Ovary (tissue), 9 donors: Measurements from ENCODE around the gene TCF4. TPM values are rescaled to one million over a fixed set of nuclear protein-coding genes. Genes with fewer than 3 reads are reported as not detected.
A peak's percentile ranks its signal among the peaks of the same experiment; 100 is the strongest.

Source experiments
- DNase-seq, 5 donors: peaks; one replicate each; pipeline ENCODE4 v3.0.0-alpha.2; 2019 to 2020
- H3K27ac ChIP-seq, 2 donors: fragments of 200-600 bp; one replicate each; pipeline versions ENCODE4 v1.5.1 to v1.8.0; 2019 to 2022
- H3K27me3 ChIP-seq: fragments of 200-600 bp; one replicate; pipeline ENCODE4 v1.8.0; 2022
- H3K36me3 ChIP-seq: fragments of 200-600 bp; sonication (generic); one replicate; pipeline ENCODE4 v1.5.1; 2019
- H3K4me1 ChIP-seq: one replicate; pipeline ENCODE4 v1.8.1; 2013; ENCODE audit warnings: mild to moderate bottlenecking, moderate library complexity; ENCODE audit not compliant: insufficient read depth
- H3K4me3 ChIP-seq: fragments of 200-600 bp; sonication (generic); one replicate; pipeline ENCODE4 v1.5.1; 2017
- H3K9me3 ChIP-seq, 2 donors: fragments of 200-600 bp in 1 of 2; sonication (generic) in 1 of 2; one replicate each; pipeline versions ENCODE4 v1.5.1 to v1.8.1; 2013 to 2019; ENCODE audit warnings: mild to moderate bottlenecking in 1 of 2, moderate library complexity in 1 of 2
- EP300 ChIP-seq: sonication (generic); formaldehyde crosslinking; IDR thresholded peaks from one replicate; pipeline ENCODE4 v1.6.1; 2017; ENCODE audit warnings: antibody characterized with exemption
- POLR2A ChIP-seq: fragments of 450-650 bp; IDR thresholded peaks from one replicate; pipeline ENCODE4 v1.6.1; 2017; ENCODE audit warnings: antibody characterized with exemption, mild to moderate bottlenecking, moderate library complexity
- WGBS, 3 donors: extraction: QIAGEN DNeasy Blood & Tissue Kit in 1 of 3; methylation state at CpG; one replicate each; pipeline versions ENCODE4 v1.1.5 to v1.1.7; 2013 to 2017; 5-methylcytosine and 5-hydroxymethylcytosine counted together
- intact Hi-C, 4 donors: fragments of 100-400 bp; cut with DNase I; formaldehyde crosslinking; loops; one replicate each; pipeline versions ENCODE4 v1.11.0 to v1.15.1; 2022 to 2023
- polyA plus RNA-seq, 2 donors: library from polyadenylated mRNA; stranded (reverse); fragments of 200-250 nt in 1 of 2; fragments of 350-450 nt in 1 of 2; fragmentation: Illumina TruSeq in 1 of 2; extraction: RNeasy Lipid Tissue Mini Kit (QIAGEN cat#74804) in 1 of 2; gene quantifications; one replicate each; pipeline ENCODE4 v1.2.3, GENCODE V29; 2013 to 2014
- total RNA-seq, 7 donors: library from RNA; depleted of rRNA in 2 of 7; stranded (reverse); fragments of >200 nt in 2 of 7; fragmentation: NEBNext Ultra II Directional in 3 of 7; extraction: Animal tissue kit (Norgen Biotek cat#: 25700) in 3 of 7; gene quantifications; one replicate each; pipeline versions ENCODE4 v1.1.0 to v1.2.4, GENCODE V29; 2016 to 2023
- TF ChIP-seq, protein P1 (sequence below), 3 donors: fragments of 450-650 bp in 2 of 3; fragments of 200-600 bp in 1 of 3; IDR thresholded peaks; one replicate each; pipeline versions ENCODE4 v1.5.1 to v1.8.0; 2016 to 2022; ENCODE audit warnings: antibody characterized with exemption in 3 of 3, mild to moderate bottlenecking in 1 of 3
- donor health status: DM: no; HTN: no; CAD: no; lungs with moderate emphysema.
- donor health status: DM: no; HTN: no; CAD: no.
- donor health status: Bipolar disorder and iron deficiency.
- donor health status: DM: yes; HTN: yes; CAD: no.
- donor health status: DM: no; HTN: no; CAD: no.
- donor health status: DM: yes; HTN: yes; CAD: no.

Gene TCF4
- total and polyA plus RNA-seq, 9 donors = 36.5 to 131 (median 112) TPM

DNA sequence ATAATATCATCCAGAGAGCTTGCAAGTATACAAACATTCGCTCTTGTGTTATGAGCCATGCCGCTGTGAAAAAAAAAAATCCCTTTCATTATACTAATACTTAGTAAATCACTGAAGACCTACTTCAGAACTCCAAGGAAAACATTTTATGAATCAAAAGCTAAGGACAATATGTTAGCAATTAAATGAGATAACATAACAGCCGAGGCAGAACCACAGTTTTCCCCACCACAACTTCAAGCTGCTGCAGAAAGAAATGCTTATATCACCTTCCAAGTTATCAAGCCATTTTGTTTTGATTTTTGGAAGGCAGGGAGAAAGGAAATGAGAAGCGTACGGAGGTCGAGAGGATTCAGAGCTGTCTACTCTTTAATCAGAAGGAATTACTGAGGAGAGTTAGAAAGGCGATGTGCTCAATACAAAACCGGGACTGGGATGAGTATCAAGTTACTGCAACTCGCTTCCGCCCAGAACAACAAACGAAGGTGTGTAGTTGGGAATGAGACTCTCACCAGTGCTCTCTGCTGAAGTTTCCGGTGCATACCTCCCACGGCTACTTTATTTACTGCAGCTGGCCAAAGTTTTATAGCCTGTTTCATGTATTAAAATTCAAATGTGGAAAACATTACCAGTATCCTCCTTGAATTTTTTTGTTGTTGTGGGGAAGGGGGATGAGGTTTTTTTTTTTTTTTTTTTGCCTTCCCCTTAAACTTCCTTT, 336.6 kb downstream of the TCF4 start:
- no peaks in the 10 kb centered on the region for H3K27me3 ChIP-seq
- H3K4me3 ChIP-seq = peak overlapping the region; percentile 13
- H3K9me3 ChIP-seq = no peaks in the 10 kb centered on the region
- no peaks in the 10 kb centered on the region for H3K36me3 ChIP-seq
- H3K4me1 ChIP-seq = peaks cover 4% of the 10 kb centered on the region
- 18 to 22% (median 20%) methylated on average over 13 of the region's 13 CpGs for WGBS, 3 donors
- no peak for DNase-seq
- no peak overlapping the region for H3K27ac ChIP-seq
- intact Hi-C loops = no loop called here
- TF ChIP-seq POLR2A = no peak
- no peak for TF ChIP-seq EP300
- TF ChIP-seq, protein P1, sequence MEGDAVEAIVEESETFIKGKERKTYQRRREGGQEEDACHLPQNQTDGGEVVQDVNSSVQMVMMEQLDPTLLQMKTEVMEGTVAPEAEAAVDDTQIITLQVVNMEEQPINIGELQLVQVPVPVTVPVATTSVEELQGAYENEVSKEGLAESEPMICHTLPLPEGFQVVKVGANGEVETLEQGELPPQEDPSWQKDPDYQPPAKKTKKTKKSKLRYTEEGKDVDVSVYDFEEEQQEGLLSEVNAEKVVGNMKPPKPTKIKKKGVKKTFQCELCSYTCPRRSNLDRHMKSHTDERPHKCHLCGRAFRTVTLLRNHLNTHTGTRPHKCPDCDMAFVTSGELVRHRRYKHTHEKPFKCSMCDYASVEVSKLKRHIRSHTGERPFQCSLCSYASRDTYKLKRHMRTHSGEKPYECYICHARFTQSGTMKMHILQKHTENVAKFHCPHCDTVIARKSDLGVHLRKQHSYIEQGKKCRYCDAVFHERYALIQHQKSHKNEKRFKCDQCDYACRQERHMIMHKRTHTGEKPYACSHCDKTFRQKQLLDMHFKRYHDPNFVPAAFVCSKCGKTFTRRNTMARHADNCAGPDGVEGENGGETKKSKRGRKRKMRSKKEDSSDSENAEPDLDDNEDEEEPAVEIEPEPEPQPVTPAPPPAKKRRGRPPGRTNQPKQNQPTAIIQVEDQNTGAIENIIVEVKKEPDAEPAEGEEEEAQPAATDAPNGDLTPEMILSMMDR (IDR thresholded peaks at IDR 0.05) = no peak

DNA sequence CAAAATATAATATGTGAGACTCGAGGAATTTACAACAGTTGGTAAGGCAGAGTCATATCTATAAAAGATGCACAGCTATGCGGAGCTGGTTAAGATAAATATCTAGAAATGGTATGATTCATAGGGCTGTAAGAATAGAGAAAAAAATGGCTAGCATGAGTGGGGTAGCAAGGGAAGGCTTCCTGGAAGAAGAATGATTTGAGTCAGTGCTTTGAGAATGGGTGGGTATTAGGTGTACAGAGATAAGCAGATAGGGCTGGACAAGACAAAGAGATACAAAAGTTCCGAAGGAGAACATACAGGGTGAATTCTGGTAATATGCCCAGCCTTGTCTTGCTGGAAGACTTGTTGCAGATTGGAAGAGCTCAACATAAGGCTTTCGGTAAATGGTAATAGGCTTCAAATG, 337.2 kb downstream of the TCF4 start:
- no peak overlapping the region for H3K27ac ChIP-seq
- peaks cover 4% of the 10 kb centered on the region for H3K4me1 ChIP-seq
- no peaks in the 10 kb centered on the region for H3K9me3 ChIP-seq
- intact Hi-C loops = no loop called here
- no peak for DNase-seq
- TF ChIP-seq POLR2A = no peak
- TF ChIP-seq, protein P1 (IDR thresholded peaks at IDR 0.05) = no peak
- no peak for TF ChIP-seq EP300
- 59 to 70% (median 69%) methylated on average over 4 of the region's 4 CpGs for whole genome bisulfite sequencing, 3 donors
- no peaks in the 10 kb centered on the region for H3K27me3 ChIP-seq
- H3K4me3 ChIP-seq = no peak overlapping the region
- no peaks in the 10 kb centered on the region for H3K36me3 ChIP-seq

- intact Hi-C loops = loop anchor here (5.0 to 10.0 kb wide), 5 partner anchors 73 to 535 kb away; partner anchors contain the start of gene TCF4 (in 1 of the 4)
- no peak overlapping the region for H3K27ac ChIP-seq
Observed at GRCh38 chr18:55249550-55249949, 338.4 kb downstream of the TCF4 start.

GRCh38 chr18:55248495-55248894, 339.5 kb downstream of the TCF4 start:
- WGBS, 3 donors = 86 to 97% (median 88%) methylated on average over 1 of the region's 1 CpG
- H3K27ac ChIP-seq = no peak overlapping the region

More at GRCh38 chr18:55249550-55249949, 338.4 kb downstream of the TCF4 start:
- no peak for DNase-seq
- Histone ChIP-seq H3K36me3 (no peaks in the 10 kb centered on the region), H3K4me1 (peaks cover 7% of the 10 kb centered on the region), H3K9me3 (no peaks in the 10 kb centered on the region), H3K27me3 (no peaks in the 10 kb centered on the region), H3K4me3 (no peak overlapping the region)
- TF ChIP-seq POLR2A (no peak), EP300 (no peak)
- TF ChIP-seq, protein P1 (IDR thresholded peaks at IDR 0.05) = no peak
- WGBS, 3 donors = 94 to 97% (median 95%) methylated on average over 6 of the region's 6 CpGs

More at GRCh38 chr18:55248495-55248894, 339.5 kb downstream of the TCF4 start:
- H3K4me1 ChIP-seq = peaks cover 13% of the 10 kb centered on the region
- intact Hi-C loops = loop anchor here (5.0 to 10.0 kb wide), 5 partner anchors 74 to 536 kb away; partner anchors contain the start of gene TCF4 (in 1 of the 4)
- no peak overlapping the region for H3K4me3 ChIP-seq
- no peaks in the 10 kb centered on the region for H3K36me3 ChIP-seq
- no peak for DNase-seq
- TF ChIP-seq POLR2A (no peak), EP300 (no peak)
- TF ChIP-seq, protein P1 (IDR thresholded peaks at IDR 0.05) = no peak
- no peaks in the 10 kb centered on the region for H3K9me3 ChIP-seq
- H3K27me3 ChIP-seq = no peaks in the 10 kb centered on the region
